Caco-2 (cell line): ENCODE results near the gene GLB1L2. TPM values are rescaled to one million over a fixed set of nuclear protein-coding genes. Genes with fewer than 3 reads are reported as not detected.

Experiments used
- BruUV-seq: library from RNA; stranded (reverse); fragments of 400-500 nt; replicated peaks from 2 replicates; lab custom pipeline; 2021; lab: Mats Ljungman, UMichigan
- CTCF ChIA-PET: fragments of 300-600 bp; sonication (Branson Sonifier 250); formaldehyde crosslinking; loops from one replicate; lab custom pipeline; 2022; ENCODE audit warnings: antibody characterized with exemption; lab: Charles Lee
- POLR2A ChIA-PET: fragments of 300-600 bp; sonication (Branson Sonifier 250); formaldehyde crosslinking; loops from one replicate; lab custom pipeline; 2022; ENCODE audit warnings: antibody characterized with exemption; lab: Charles Lee
- DNase-seq, 2 experiments: peaks; one replicate each; pipeline versions ENCODE4 v3.0.0 to v3.0.0-alpha.2; 2020 to 2022
- H3K27me3 ChIP-seq: replicated peaks from 2 replicates; pipeline ENCODE4 v1.6.0; 2011; ENCODE audit warnings: low read length; ENCODE audit not compliant: control insufficient read depth, insufficient read depth
- H3K36me3 ChIP-seq: 2 replicates; pipeline ENCODE4 v1.5.1; 2011; ENCODE audit warnings: low read length; ENCODE audit not compliant: control insufficient read depth, insufficient read depth
- H3K4me1 ChIP-seq: fragments of 250-450 bp; sonication (Bioruptor Pico); 2 replicates; pipeline ENCODE4 v1.5.1; 2020; ENCODE audit warnings: mild to moderate bottlenecking
- H3K4me3 ChIP-seq: 2 replicates; pipeline ENCODE4 v1.5.1; 2011; ENCODE audit warnings: low read depth, mild to moderate bottlenecking, control low read depth, low read length
- H3K9me3 ChIP-seq: fragments of 250-450 bp; sonication (Bioruptor Pico); 2 replicates; pipeline ENCODE4 v1.5.1; 2020; ENCODE audit warnings: mild to moderate bottlenecking, moderate library complexity
- H3K27ac Mint-ChIP-seq: one replicate; pipeline ENCODE4 v1.8.0; 2022; ENCODE audit warnings: mixed read lengths; ENCODE audit not compliant: unreplicated experiment
- H3K27me3 Mint-ChIP-seq: one replicate; pipeline ENCODE4 v1.8.0; 2022; ENCODE audit warnings: mixed read lengths; ENCODE audit not compliant: insufficient read depth, unreplicated experiment
- H3K36me3 Mint-ChIP-seq: one replicate; pipeline ENCODE4 v1.8.0; 2022; ENCODE audit warnings: mild to moderate bottlenecking, mixed read lengths; ENCODE audit not compliant: insufficient read depth, unreplicated experiment
- H3K4me1 Mint-ChIP-seq: one replicate; pipeline ENCODE4 v1.8.0; 2022; ENCODE audit warnings: low read depth, mixed read lengths; ENCODE audit not compliant: unreplicated experiment
- H3K4me3 Mint-ChIP-seq: one replicate; pipeline ENCODE4 v1.8.0; 2022; ENCODE audit warnings: mild to moderate bottlenecking, moderate library complexity, mixed read lengths; ENCODE audit not compliant: unreplicated experiment
- H3K9me3 Mint-ChIP-seq: one replicate; pipeline ENCODE4 v1.8.0; 2022; ENCODE audit warnings: mixed read lengths; ENCODE audit not compliant: unreplicated experiment
- intact Hi-C: fragments of 100-400 bp; cut with micrococcal nuclease; formaldehyde crosslinking; loops from one replicate; pipeline ENCODE4 v1.10.0; 2022; ENCODE audit not compliant: unreplicated experiment
- total RNA-seq: library from RNA; stranded (reverse); gene quantifications from 2 replicates; pipeline ENCODE4 v1.2.3, GENCODE V29; 2022
- TF ChIP-seq, protein P1 (sequence below), 2 experiments: fragments of 200-600 bp in 1 of 2; IDR thresholded peaks; 1 replicate in 1 of 2; 2 replicates in 1 of 2; pipeline versions ENCODE4 v1.5.1 to v1.8.0; 2011 to 2022; ENCODE audit warnings: antibody characterized with exemption in 1 of 2, control low read depth in 1 of 2, inconsistent platforms in 1 of 2, low read depth in 1 of 2, low read length in 1 of 2, mild to moderate bottlenecking in 1 of 2, moderate library complexity in 1 of 2; ENCODE audit not compliant: insufficient read depth in 1 of 2, severe bottlenecking in 1 of 2, unreplicated experiment in 1 of 2

Gene GLB1L2
- total RNA-seq, 1 experiment from 2014 or later = 15.8 TPM

DNA sequence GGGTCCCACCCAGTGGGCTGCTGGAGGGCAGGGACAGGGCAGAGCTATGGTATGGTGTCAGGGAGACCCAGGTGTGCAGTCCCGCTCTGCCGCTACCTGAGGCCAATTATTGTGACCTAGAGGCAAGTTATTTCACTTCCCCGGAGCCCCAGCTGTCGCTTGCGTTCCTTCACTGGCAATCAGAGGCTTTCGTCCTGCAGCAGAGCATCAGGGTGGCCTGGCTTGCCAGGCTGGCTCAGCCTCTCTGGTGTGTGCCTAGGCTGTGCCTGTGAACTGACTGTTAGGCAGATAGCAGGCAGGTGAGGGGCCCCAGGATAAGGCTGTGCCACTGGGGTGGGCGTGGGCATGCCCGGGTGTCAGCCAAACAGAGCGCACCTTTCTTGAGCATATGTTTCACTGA lies 31.4 kb downstream of the GLB1L2 start:
- intact Hi-C loops = no loop called here
- H3K4me3 Mint-ChIP-seq = no peak overlapping the region
- Histone ChIP-seq H3K4me3 (no peak overlapping the region), H3K4me1 (no peaks in the 10 kb centered on the region), H3K36me3 (no peaks in the 10 kb centered on the region), H3K27me3 (no peaks in the 10 kb centered on the region), H3K9me3 (no peaks in the 10 kb centered on the region)
- CTCF ChIA-PET = no interaction called here
- TF ChIP-seq, protein P1, sequence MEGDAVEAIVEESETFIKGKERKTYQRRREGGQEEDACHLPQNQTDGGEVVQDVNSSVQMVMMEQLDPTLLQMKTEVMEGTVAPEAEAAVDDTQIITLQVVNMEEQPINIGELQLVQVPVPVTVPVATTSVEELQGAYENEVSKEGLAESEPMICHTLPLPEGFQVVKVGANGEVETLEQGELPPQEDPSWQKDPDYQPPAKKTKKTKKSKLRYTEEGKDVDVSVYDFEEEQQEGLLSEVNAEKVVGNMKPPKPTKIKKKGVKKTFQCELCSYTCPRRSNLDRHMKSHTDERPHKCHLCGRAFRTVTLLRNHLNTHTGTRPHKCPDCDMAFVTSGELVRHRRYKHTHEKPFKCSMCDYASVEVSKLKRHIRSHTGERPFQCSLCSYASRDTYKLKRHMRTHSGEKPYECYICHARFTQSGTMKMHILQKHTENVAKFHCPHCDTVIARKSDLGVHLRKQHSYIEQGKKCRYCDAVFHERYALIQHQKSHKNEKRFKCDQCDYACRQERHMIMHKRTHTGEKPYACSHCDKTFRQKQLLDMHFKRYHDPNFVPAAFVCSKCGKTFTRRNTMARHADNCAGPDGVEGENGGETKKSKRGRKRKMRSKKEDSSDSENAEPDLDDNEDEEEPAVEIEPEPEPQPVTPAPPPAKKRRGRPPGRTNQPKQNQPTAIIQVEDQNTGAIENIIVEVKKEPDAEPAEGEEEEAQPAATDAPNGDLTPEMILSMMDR (IDR thresholded peaks at IDR 0.05; ENCODE audit: insufficient read depth in 1 of 2, low read depth in 1 of 2, low read length in 1 of 2, severe bottlenecking in 1 of 2, unreplicated experiment in 1 of 2) = no peak
- no peak for DNase-seq
- no peaks in the 10 kb centered on the region for H3K27me3 Mint-ChIP-seq
- POLR2A ChIA-PET = no interaction called here
- H3K9me3 Mint-ChIP-seq = no peaks in the 10 kb centered on the region
- no TSS peak for BruUV-seq
- H3K36me3 Mint-ChIP-seq = no peaks in the 10 kb centered on the region
- no peak overlapping the region for H3K27ac Mint-ChIP-seq
- no peaks in the 10 kb centered on the region for H3K4me1 Mint-ChIP-seq

DNA sequence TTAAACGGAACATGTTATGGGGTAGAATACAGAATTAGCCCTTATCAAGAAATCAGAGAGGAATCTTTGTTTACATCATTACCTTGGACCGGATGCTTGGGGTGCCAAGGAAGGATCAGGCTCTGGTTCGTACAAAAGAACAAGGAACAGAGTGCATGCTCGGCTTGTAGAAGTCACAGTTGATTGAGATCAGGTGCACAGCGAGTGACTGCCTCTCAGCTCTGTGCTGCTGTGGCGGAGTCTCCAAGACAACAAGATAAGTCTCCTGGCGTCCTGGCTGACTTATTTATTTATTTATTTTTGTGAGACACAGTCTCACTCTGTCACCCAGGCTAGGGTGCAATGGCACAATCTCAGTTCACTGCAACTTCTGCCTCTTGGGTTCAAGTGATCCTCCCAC lies 31.8 kb downstream of the GLB1L2 start:
- no peaks in the 10 kb centered on the region for H3K36me3 Mint-ChIP-seq
- H3K4me1 Mint-ChIP-seq = no peaks in the 10 kb centered on the region
- Histone ChIP-seq H3K4me3 (no peak overlapping the region), H3K27me3 (no peaks in the 10 kb centered on the region), H3K9me3 (no peaks in the 10 kb centered on the region), H3K36me3 (no peaks in the 10 kb centered on the region), H3K4me1 (no peaks in the 10 kb centered on the region)
- ChIA-PET POLR2A (no interaction called here), CTCF (no interaction called here)
- TF ChIP-seq, protein P1 (IDR thresholded peaks at IDR 0.05; ENCODE audit: insufficient read depth in 1 of 2, low read depth in 1 of 2, low read length in 1 of 2, severe bottlenecking in 1 of 2, unreplicated experiment in 1 of 2) = no peak
- H3K4me3 Mint-ChIP-seq = no peak overlapping the region
- no peak overlapping the region for H3K27ac Mint-ChIP-seq
- no peak for DNase-seq
- BruUV-seq = no TSS peak
- intact Hi-C loops = no loop called here
- no peaks in the 10 kb centered on the region for H3K27me3 Mint-ChIP-seq
- no peaks in the 10 kb centered on the region for H3K9me3 Mint-ChIP-seq

DNA sequence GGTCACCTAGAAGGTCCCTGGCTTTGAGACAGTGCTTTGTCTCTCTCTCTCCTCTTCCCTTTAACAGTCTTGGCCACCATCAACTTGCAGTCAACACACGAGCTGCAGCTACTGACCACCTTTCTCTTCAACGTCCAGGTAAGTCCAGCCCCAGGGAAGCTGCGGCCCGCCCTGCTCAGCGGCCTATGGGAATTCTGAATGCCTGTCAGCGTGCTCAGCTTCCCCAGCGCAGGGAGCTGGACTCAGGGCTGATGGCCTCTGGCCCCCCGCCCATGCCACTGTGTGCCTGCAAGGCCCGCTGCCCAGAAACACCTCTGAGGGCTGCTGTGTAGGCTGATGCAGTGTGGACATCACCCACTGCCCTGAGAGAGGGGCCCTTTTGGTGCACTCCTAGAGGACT lies 32.5 kb downstream of the GLB1L2 start:
- BruUV-seq = no TSS peak
- H3K4me3 Mint-ChIP-seq = no peak overlapping the region
- H3K27ac Mint-ChIP-seq = no peak overlapping the region
- H3K36me3 Mint-ChIP-seq = no peaks in the 10 kb centered on the region
- Histone ChIP-seq H3K4me3 (no peak overlapping the region), H3K36me3 (no peaks in the 10 kb centered on the region), H3K4me1 (no peaks in the 10 kb centered on the region), H3K27me3 (no peaks in the 10 kb centered on the region), H3K9me3 (no peaks in the 10 kb centered on the region)
- H3K27me3 Mint-ChIP-seq = no peaks in the 10 kb centered on the region
- TF ChIP-seq, protein P1 (IDR thresholded peaks at IDR 0.05; ENCODE audit: insufficient read depth in 1 of 2, low read depth in 1 of 2, low read length in 1 of 2, severe bottlenecking in 1 of 2, unreplicated experiment in 1 of 2) = no peak
- DNase-seq = no peak
- H3K4me1 Mint-ChIP-seq = no peaks in the 10 kb centered on the region
- no peaks in the 10 kb centered on the region for H3K9me3 Mint-ChIP-seq
- CTCF ChIA-PET = no interaction called here
- POLR2A ChIA-PET = no interaction called here
- intact Hi-C loops = no loop called here
